ENCODE measurements around the gene MYLK4. TPM values are rescaled to one million over a fixed set of nuclear protein-coding genes. Genes with fewer than 3 reads are reported as not detected.
A peak's percentile ranks its signal among the peaks of the same experiment; 100 is the strongest.

Gene MYLK4
- polyA plus RNA-seq, 1 donor = 12.3 TPM

GRCh38 chr6:2755456-2755855, 4.7 kb upstream of the MYLK4 start:
- DNase-seq = no peak

DNA sequence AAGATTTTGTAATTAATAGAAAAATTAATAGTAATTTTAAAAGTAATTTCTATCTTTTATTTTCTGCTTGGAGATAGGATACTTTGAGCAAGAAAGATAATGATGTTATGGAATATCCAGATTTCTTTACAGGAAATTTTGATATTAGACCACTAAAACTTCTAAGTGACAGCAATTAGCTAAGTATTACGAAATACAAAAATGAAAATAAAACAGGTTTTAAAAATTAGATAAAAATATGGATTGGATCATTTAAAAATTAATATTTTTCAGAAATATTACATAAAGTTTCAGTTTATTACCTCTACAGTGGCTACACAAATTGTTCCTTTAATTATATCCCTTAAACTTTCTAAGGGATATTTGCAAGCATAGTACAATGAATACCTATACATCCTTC, 4.2 kb upstream of the MYLK4 start:
- no peak for DNase-seq

GRCh38 chr6:2754393-2754792, 3.7 kb upstream of the MYLK4 start:
- no peak for DNase-seq

DNA sequence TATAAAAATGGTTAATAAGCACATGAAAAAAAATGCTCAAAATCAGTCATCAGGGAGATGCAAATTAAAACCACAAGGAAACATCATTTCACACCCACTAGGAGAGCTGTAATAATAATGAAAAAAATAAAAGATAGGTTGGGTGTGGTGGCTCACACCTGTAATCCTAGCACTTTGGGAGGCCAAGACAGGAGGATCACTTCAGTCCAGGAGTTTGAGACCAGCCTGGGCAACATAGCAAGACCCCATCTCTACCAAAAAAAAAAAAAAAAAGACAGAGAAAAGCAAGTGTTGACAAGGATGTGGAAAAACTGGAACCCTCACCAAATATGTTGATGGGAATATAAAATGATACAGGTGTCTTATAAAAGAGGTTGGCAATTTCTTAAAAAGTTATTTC, 3.0 kb upstream of the MYLK4 start:
- no peak for DNase-seq

GRCh38 chr6:2753110-2753489, 2.4 kb upstream of the MYLK4 start:
- no peak for DNase-seq

DNA sequence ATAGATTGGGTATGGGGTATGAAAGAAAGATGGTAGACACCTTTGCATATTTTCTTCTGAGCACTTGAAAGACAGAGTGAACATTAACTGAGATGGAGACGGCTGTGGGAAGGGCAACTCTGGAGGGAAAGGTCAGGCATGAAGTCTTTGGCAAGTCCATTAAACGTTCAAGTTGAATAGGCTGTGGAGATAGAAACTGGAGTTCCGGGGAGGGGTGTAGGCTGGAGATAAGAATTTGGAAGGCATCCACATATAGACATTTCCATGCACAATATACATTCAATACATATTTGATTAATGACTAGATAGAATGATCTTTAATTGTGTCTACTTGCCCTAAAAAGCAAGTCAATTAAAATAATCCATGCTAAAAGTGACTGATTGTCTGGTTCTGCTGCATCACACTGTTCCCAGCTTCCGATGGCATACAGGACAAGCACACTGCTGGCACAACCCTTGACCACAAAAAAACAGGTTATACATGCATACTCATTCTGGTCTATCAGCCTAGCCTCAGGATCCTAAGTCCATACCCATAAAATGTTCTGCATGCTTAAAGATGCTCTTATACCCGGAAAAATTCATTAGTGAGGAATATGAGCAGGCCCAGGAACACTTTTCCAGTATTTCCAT, 1.9 kb upstream of the MYLK4 start:
- no peak for DNase-seq

GRCh38 chr6:2751871-2752270, 1.1 kb upstream of the MYLK4 start:
- no peak for DNase-seq

GRCh38 chr6:2749969-2750600, 637 bp downstream of the MYLK4 start:
- peak; percentile 68 for DNase-seq

DNA sequence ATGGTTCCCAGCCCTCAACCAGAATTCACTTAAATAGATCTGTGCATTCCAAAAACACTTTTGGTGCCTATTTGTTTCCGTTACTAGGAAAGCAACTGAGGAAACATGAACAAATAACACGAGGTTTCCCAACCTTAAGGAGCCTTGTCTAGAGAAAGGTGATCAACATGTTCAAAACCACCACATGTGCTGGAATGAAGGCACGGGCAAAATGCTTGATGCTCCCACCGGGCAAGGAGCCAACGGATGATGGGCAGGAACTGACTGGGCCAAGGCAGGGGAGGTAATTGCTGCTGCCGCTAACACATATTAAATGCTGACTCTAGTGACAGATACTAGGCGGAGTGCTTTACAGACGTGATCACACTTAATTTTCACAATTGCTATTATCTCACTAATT, 2.5 kb downstream of the MYLK4 start:
- no peak for DNase-seq

DNA sequence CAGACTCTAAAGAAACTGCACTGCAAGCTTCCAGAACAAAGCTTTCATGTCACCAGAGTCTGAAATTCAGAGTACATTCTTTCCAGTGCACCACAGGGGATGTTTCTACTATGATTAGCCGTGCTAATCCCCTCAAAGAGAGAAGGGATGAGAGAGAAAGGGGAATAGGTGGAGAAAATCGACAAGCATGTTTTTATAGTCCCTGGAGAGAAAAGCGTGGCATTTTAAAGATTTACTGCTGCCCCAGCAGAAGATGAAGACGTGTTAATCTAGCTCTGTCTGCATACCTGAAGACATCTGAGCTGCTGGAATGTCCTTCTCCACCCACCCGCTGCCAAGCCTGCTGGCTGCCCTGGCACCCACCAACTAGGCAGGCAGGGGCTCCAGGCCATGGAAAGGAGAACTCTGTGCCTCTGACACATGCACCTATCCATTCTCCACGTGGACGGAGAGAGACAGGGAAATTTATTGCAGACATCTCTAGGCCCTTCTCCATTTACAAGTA, 4.1 kb downstream of the MYLK4 start:
- DNase-seq = no peak

DNA sequence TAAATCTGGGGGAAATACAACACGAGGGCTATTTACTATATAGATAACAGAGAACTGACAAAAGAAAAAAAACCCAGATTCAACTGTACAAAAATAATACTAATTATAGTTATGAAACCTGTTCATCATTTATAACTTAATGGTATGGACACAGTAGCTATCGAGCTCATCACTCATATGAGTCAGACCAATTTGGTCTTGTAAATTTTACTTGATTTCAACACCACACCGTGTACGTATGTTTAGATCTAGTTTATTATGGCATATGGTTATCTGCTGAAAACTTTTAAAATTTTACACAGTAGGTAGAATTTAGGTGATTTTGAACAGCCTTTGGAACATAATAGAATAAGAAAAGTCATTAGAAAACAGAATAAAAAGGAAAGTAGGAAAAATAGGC, 5.5 kb downstream of the MYLK4 start:
- DNase-seq = no peak

DNA sequence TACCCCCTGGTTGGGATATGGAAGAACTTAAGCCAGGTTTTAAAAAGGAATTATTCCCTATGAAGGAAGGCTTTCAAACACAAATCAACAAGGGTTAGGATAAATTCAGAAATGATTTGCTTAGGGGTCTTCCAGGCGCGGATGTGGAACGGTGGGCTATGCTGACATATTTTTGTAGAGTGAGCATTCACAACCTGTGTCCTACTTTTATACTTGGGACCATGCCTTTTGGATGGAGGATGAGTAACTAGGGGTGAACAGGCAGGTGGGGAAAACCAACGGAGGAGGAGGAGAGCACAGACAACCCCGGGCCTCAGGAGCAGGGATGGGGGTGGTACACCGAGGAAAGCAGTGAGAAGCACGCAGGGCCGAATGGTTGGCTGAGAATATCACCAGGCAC, 5.9 kb downstream of the MYLK4 start:
- DNase-seq = no peak

DNA sequence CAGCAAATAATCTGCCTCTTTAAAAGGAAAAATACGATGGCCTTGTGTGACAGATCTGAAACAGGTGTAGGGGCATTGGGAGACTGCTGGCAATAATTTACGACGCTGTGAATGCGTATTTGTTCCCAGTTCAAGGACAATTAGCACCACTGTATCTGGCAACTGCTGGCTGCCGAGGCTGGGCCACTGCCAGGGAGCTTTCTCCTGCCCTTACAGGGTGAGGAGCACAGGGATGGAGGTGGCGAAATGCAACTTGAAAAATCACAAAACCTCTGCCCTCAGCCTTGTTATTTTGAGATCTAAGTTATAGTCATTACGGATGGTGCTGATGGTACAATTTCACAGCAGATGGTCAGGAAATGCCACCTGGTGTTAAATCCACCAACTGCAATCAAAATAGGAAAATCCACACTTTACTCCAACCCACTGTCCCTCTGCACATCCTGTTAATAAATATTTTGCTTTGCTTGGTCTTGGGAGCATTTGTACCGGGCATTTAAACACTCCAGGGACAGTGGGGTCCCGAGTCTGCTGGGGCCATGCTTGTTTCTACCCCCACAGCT, 6.4 kb downstream of the MYLK4 start:
- DNase-seq = no peak

GRCh38 chr6:2743280-2744208, 7.2 kb downstream of the MYLK4 start:
- DNase-seq = no peak

DNA sequence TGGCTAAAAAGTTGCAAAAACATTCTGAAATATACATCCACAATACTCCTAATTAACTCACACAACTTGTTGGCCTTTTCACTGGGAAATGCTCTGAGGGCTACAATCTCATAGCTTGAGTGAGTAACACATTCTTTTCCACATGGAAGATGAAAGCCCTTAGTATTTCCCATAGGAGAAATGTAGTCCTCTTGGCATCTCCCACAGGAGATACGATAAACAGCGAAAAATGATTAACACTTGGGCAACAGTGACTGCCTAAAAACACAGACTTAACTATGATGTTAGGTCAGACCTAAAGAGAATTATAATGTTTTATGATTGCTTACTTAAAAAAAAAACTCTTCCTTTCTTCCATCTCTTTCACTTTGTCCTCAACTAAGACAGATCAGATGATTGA, 9.0 kb downstream of the MYLK4 start:
- DNase-seq = no peak

GRCh38 chr6:2740581-2740980, 10.1 kb downstream of the MYLK4 start:
- no peak for DNase-seq

DNA sequence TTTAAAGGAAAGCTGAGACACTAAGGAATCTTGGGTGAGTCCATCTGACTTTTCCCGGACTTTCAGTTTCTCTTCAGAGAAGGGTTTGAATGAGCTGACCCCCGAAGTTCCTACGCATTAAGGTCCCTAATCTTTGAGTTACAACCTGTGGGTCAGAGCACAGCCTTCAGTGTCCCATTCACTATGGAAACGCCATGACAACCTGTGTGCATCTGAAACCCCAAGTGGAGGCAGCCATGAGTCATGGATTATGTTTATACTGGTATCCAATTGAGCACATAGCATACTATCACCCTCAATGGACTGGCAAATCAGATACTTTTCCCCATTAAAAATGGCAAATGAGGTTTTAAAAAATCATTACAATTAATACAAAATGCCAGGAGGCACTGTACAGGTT, 11.4 kb downstream of the MYLK4 start:
- no peak for DNase-seq

- peak; percentile 66 for DNase-seq
Observed at GRCh38 chr6:2738373-2738979, 12.2 kb downstream of the MYLK4 start.

GRCh38 chr6:2737885-2738284, 12.8 kb downstream of the MYLK4 start:
- DNase-seq = no peak

GRCh38 chr6:2734488-2735166, 16.1 kb downstream of the MYLK4 start:
- no peak for DNase-seq

GRCh38 chr6:2733736-2734480, 16.8 kb downstream of the MYLK4 start:
- no peak for DNase-seq
